GM04503 (cell line): Measurements from ENCODE around the gene CST9L.

Source experiments
- DNase-seq: peaks from one replicate; pipeline ENCODE4 v3.0.0-alpha.2; 2012; ENCODE audit warnings: low read depth

The CST9L gene, protein sequence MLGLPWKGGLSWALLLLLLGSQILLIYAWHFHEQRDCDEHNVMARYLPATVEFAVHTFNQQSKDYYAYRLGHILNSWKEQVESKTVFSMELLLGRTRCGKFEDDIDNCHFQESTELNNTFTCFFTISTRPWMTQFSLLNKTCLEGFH

DNA sequence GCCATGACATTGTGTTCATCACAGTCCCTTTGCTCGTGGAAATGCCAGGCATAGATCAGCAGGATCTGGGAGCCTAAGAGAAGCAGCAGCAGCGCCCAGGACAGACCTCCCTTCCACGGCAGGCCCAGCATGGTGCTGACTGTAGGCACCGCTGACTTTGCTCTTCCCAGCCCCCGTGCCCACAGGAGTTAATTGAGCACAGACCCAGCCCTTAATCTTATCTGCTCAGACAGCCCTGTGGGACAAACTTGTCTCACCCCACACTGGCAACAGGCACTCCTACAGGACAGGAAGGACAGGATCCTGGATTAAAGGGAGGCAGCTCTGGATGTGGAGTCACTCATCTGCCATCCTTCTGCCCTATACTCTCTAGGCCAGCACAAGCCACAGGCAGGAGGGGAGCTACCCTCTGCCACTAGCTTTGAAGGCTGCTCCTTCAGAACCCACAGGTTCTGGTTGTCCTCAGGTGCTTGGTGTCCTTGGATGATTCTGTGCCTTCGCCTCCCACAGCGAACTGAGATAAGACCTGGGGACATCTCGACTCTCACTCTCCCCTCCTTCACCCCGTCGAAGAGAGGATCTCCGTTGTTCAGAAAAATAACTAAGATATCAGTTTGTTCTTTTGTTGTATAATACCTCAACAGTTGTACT, at the start of gene CST9L:
CST9L (minus strand) TSS at position 165 of the 651 bp plus-strand sequence; CDS start at position 131, 34 bp downstream.
- DNase-seq, result no peak

GRCh38 chr20:23614163-23614562, 45.9 kb upstream of the CST9L start:
- no peak for DNase-seq

DNA sequence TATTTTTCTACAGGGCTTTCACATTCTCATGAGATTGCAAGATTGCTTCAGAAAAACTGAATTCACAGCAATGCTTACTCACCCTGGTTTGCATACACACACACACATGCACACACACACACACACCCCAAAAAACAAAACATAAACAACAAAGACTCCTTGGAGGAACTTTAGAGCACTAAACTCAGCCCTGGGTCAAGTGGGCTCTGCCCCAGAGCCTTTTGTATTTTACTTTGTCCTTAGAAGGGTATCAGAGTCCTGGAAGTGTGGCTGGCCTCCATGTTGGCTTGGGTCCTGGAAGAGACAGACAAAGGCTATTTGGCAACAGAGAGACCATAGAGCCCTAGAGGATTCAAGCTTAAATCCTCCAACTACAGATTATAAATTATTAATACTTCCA, 45.4 kb upstream of the CST9L start:
- DNase-seq, result no peak

GRCh38 chr20:23612396-23612795, 44.1 kb upstream of the CST9L start:
- no peak for DNase-seq

DNA sequence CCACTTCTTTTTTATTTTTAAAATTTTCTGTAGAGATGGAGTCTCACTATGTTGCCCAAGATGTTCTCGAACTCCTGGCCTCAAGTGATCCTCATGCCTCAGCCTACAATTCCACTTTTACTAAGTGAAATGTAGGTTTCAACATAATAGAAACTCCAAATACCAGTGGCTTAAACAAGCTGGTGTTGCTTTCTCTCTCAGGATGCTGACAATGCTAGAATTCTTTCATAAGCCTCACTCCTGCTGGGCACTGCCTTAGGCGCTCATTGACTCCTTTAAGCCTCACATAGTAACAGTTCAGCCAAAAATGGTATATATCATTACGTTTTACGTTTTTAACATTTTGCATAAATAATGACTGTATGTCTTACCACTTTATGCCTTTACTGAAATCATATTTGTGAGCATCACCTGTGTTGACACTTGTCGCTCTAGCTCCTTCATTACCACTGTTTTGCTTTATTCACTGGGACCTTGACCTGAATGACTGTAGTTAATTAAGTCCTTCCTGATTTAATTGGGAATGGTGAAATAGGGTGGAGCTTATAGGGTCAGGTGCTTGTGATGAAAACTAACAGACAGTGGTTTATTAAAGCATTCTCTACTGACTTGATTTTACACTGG, 41.3 kb upstream of the CST9L start:
- no peak for DNase-seq

DNA sequence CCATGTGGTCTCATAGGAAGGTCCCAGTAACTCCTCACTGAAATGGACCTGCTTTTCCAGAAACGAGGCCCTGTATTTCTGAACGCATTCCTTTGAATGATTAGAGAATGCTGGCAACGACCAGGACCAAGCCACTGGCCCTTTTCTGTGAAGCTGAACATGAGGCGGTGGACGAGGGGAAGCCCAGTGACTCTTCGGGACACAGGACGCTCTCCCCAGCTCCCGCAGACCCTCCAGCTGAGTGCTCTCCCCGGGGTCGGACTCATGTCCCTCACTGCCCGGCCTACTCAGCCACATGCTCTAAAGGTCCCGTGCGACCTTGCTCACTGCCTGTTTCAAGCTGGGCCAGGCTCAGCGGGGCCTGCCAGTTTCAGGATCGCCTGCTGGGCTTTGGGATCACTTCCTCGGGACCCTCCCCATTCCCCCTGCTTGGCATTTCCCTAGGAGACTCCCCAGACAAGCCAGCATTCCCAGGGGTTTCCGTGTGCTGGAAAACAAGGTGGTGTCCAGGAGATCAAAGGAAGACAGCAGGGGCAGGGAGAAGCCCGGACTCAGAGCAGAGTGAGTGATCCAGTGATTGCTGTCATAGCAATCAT, 40.1 kb upstream of the CST9L start:
- DNase-seq, result no peak

DNA sequence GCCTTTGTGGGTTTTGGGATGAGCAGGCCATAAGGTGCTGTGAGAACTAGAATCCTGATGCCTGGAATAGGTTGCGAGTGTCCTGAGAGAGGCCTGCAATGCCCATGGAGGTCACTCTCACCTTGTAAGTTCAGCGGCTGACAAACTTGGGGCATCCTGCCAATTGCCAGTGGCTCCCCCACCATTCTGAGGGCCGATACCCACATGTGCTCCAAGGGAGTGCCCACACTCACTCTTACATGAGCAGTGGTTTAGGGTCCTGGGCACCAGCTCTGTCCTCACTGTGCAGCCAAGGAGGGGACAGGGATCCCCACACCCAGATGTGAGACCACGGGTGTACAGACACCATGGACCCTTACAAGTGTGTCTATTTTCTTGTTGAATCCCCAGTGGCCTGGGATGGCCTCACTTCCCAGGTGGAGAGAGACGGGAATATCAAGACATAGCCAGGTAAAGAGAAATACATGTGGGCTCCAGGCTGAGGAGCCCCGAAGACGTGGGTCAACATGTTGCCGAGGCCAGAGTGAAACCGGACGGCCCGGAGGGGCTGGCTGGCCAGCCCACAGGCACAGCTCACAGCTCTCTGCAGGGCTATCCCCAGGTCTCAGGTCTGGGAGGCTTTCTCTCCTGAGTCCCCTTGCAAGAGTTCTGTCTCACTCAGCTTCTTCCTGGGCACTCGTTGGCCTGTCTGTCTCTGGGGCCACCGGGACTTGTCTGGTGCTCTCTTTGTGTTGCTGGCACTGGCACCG, 39.4 kb upstream of the CST9L start:
- DNase-seq, result no peak

GRCh38 chr20:23606652-23607049, 38.4 kb upstream of the CST9L start:
- DNase-seq, result no peak

GRCh38 chr20:23605867-23606651, 37.8 kb upstream of the CST9L start, which contains the start of gene CST9:
Gene CST9, minus strand, starts transcription at chr20:23605917. Its CDS starts 53 bp downstream, at chr20:23605864.
- DNase-seq, result no peak

DNA sequence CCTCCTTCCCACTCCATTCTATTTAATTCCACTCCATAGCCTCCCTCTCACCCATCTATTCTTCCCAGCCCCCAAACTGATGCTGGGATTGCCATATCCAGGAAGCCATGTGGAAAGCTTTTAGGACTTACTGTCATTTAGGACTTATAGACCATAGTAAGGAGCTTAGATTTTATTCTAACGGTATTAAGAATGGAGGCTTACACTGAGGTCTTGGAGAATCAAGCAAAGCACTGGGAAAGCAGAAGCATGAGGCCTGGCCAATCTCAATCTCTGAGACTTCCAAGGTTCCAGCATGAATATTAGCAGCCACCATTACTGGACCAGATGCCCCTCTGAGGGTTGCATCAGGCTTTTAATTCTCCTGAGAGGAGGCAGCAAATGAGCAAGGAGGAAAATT, 36.0 kb upstream of the CST9L start:
- no peak for DNase-seq

DNA sequence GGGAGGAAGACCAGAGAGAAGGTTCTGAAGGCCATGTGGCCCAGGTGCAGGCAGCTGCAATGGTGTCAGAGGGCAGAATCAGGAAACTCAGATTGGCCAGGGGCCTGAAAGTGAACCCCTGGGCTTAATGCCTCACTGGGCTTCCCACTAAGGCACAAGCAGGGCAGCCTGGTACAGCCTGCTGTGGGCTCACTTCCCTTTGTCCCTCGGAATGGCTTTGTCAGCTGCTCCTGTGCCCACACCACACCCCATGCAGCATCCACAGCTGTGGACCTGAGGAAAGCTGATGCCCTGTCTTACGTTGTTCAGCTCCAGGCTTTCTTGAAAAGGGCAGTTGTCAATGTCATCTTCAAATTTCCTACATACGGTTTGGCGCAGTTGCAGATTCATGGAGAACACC, 35.0 kb upstream of the CST9L start:
- DNase-seq, result no peak

GRCh38 chr20:23602699-23603098, 34.4 kb upstream of the CST9L start:
- DNase-seq, result no peak

GRCh38 chr20:23602241-23602640, 34.0 kb upstream of the CST9L start:
- DNase-seq, result no peak

GRCh38 chr20:23601715-23602114, 33.4 kb upstream of the CST9L start:
- DNase-seq, result no peak

DNA sequence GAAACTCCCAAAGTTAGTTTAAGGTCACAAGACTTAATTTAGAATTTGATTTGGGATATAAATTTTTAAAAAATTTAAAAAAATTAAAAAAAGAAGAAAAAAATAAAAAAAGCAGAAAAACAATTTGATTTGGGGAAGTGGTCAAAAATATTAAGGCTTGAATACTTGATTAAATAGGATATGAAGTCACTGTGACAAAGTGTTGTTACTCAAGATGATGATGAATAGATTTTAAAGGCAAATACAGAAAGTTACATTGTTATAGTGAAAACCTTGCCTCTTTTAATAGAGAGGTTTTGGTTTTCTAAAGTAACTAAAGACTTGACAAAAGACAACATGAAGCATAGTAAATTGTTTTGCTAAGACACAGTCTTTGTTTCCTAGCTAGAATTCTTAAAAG, 30.2 kb upstream of the CST9L start:
- no peak for DNase-seq

DNA sequence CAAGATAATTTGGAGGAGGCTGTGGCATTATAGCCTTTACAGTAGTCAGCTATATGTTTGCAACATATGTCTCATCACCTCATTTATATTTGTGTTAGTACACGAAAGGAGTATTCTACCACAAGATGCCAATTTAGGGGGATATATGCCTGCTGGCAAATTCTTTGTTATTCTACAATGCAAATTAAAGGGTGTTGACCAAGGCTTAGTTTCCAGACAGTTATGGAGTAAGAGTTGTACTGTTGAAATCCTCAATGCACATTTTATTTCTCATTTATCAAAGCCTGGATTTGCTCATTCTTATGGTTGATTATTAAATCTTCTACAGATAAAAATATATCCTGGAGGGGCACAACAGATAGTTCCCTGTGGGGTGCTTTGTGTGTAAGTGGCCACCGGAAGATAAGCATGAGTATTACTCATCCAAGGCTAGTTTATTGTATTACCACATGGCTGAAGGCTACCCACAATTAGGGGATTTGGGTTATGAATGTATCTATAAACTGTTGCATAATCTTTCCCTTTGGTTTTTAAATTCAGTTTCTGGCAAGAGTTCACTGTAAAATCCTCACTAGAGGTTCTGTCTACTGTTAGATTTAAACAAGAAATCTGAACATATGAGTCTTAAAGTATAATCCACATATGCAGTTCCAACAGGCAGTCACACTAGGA, 28.4 kb upstream of the CST9L start:
- no peak for DNase-seq

DNA sequence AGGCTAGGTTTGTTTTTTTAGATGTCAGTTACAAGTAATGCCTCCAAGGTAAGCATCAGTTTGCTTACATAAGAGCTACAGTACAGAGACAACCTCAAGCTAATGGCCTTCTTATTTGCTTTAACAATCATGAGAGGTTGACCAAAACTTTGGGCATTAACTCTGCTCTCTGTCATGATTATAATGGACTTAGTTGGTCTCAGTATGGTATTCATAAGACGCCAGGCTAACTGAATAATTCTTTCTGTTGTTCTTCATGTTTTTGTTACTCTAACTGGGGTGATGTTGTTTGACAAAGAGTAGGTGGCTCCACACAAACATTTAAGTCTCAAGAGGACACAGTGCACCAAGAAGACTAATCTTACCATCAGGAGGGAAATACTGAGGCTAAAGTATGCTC, 27.7 kb upstream of the CST9L start:
- no peak for DNase-seq

DNA sequence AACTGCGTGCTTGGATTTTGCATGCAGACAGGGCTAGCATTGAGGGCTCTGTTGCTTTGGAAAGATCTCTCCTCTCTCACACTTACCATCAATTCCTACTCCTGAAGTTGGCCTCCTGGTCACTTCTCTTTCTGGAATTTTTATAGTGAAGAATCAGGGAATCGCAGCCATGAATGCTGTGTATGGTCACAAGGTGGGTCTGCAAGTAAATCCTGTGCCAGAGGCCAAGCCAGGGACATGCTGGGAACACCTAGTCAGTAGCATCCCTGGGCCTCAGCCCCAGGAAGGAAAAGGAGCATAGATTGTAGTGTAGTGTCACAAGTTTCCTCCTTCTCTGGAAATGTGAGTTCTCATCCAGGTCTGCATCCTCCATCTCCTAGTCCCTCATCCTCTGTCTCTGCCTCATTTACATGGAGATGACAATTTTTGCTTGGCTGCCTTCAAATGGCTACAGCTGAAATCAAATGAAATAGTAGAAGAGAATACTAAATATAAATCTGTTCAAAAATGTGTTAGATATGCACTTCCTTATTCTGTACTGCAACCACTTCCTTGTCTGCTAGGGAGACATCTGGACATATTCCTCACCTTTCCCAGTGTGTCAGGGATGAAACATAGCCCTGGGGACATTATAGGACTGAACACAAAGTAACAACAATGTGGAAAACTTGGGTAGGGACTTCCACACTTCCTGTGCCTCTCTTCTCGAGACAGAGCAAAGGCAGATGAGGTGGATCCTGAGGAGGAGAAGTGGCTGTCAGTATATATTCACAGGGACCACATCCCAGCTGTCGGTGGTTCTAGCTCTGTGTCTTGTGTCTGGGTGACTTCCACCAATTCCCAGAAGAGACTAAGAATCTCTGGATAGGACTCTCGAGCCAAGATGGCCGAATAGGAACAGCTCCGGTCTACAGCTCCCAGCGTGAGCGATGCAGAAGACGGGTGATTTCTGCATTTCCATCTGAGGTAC, 20.4 kb upstream of the CST9L start:
- DNase-seq, result no peak

DNA sequence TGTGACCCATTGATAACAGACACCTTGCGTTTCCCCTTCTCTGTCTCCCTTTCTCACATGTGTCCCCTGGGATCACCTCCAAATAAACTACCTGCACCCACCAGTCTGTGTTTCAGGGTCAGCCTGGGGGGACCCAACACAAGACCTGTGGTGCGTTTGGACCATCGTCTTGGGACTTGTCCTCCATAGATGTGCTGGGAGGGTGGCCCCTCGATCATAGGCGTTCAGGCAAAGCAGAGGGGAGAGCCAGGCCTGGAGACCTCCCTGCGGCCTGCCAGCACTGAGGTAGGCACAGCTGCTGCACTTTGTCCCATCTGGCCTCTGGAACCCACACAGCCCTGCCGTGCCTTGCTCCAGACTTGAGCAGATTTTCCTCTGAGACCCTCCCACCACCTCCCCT, 19.3 kb upstream of the CST9L start:
- DNase-seq, result no peak
